Germinal center (tissue), 1 donor: ENCODE data around the gene ATG16L1.

Experiments
- DNase-seq: peaks from one replicate; pipeline ENCODE4 v3.0.0; 2012; ENCODE audit warnings: mixed read lengths, low spot score

The ATG16L1 gene

GRCh38 chr2:233260661-233261060 is 9.2 kb downstream of the ATG16L1 start:
- no peak for DNase-seq

- no peak for DNase-seq
Measured at GRCh38 chr2:233261819-233262555, 10.5 kb downstream of the ATG16L1 start.

- DNase-seq, result no peak
Measured at GRCh38 chr2:233262562-233262961, 11.1 kb downstream of the ATG16L1 start.

- DNase-seq, result no peak
Measured at GRCh38 chr2:233263045-233263570, 11.6 kb downstream of the ATG16L1 start.

- no peak for DNase-seq
Measured at GRCh38 chr2:233264667-233265066, 13.2 kb downstream of the ATG16L1 start.

GRCh38 chr2:233265899-233266431 is 14.5 kb downstream of the ATG16L1 start:
- no peak for DNase-seq

GRCh38 chr2:233266481-233266880 is 15.0 kb downstream of the ATG16L1 start:
- DNase-seq, result no peak

GRCh38 chr2:233267516-233268245 is 16.2 kb downstream of the ATG16L1 start:
- peak; percentile 28 for DNase-seq

- no peak for DNase-seq
Measured at GRCh38 chr2:233270366-233270765, 18.9 kb downstream of the ATG16L1 start.

- no peak for DNase-seq
Measured at GRCh38 chr2:233270951-233271350, 19.5 kb downstream of the ATG16L1 start.

- DNase-seq, result no peak
Measured at GRCh38 chr2:233271693-233272092, 20.2 kb downstream of the ATG16L1 start.

- DNase-seq, result no peak
Measured at GRCh38 chr2:233273120-233273519, 21.6 kb downstream of the ATG16L1 start.

GRCh38 chr2:233275223-233275622 is 23.8 kb downstream of the ATG16L1 start:
- DNase-seq, result no peak

- no peak for DNase-seq
Measured at GRCh38 chr2:233278921-233279320, 27.4 kb downstream of the ATG16L1 start.

- no peak for DNase-seq
Measured at GRCh38 chr2:233280114-233280693, 28.7 kb downstream of the ATG16L1 start.

- DNase-seq, result no peak
Measured at GRCh38 chr2:233281553-233281952, 30.1 kb downstream of the ATG16L1 start.

- no peak for DNase-seq
Measured at GRCh38 chr2:233281992-233282603, 30.6 kb downstream of the ATG16L1 start.

GRCh38 chr2:233285921-233286320 is 34.4 kb downstream of the ATG16L1 start:
- DNase-seq, result no peak

GRCh38 chr2:233287871-233288270 is 36.4 kb downstream of the ATG16L1 start:
- DNase-seq, result no peak

GRCh38 chr2:233288663-233289062 is 37.2 kb downstream of the ATG16L1 start:
- no peak for DNase-seq

- no peak for DNase-seq
Measured at GRCh38 chr2:233289648-233290047, 38.2 kb downstream of the ATG16L1 start.
